ENCODE measurements around the gene COL4A4.

GRCh38 chr2:227186751-227187150, 22.7 kb upstream of the COL4A4 start:
- TF ChIP-seq CTCF (IDR thresholded peaks at IDR 0.05) = no peak
- TF ChIP-seq POLR2A (IDR thresholded peaks at IDR 0.05) = no peak

Measured in esophagus squamous epithelium (tissue), 4 donors.